HepG2 (cell line): Measurements from ENCODE around the gene HEPACAM. TPM values are rescaled to one million over a fixed set of nuclear protein-coding genes. Genes with fewer than 3 reads are reported as not detected.

Source experiments
- ATAC-seq: fragments of 200-7000 bp; cut with Tn5 transposase; 3 replicates; pipeline ENCODE4 v1.9.1; 2020; ENCODE audit warnings: mild to moderate bottlenecking, moderate library complexity
- BruUV-seq: library from RNA; stranded (reverse); fragments of 400-500 nt; replicated peaks from 2 replicates; lab custom pipeline; 2021; lab: Mats Ljungman, UMichigan
- CTCF ChIA-PET: fragments of 300-600 bp; formaldehyde crosslinking; extraction: SDS; loops from one replicate; lab custom pipeline; 2021; ENCODE audit warnings: low total read pairs, inconsistent platforms, low intra/inter-chr PET ratio; lab: Yijun Ruan, JAX
- POLR2A ChIA-PET: fragments of 350-600 bp; sonication (Branson Sonifier 250); formaldehyde crosslinking; loops from one replicate; lab custom pipeline; 2020; ENCODE audit warnings: antibody characterized with exemption, inconsistent platforms; lab: Yijun Ruan, JAX
- DNase-seq: peaks from one replicate; pipeline ENCODE4 v3.0.0-alpha.2; 2015; ENCODE audit warnings: low spot score
- FAIRE-seq: peaks from 3 replicates; lab custom pipeline; 2011; peaks lifted over from hg19 to GRCh38; lab: Jason Lieb, UNC
- H2AFZ ChIP-seq: one replicate; pipeline ENCODE4 v1.6.1; 2011; ENCODE audit warnings: low read length, inconsistent platforms
- H3K27ac ChIP-seq: fragments of 300-600 bp; 3 replicates; pipeline ENCODE4 v1.8.0; 2011; ENCODE audit warnings: mixed run types, mild to moderate bottlenecking, mixed read lengths, low read length, inconsistent platforms; ENCODE audit not compliant: insufficient read depth; ENCODE audit errors: extremely low read length
- H3K27me3 ChIP-seq, 2 experiments: fragments of 200-600 bp in 1 of 2; 2 replicates in 1 of 2; 3 replicates in 1 of 2; pipeline versions ENCODE4 v1.6.0 to v1.8.0; 2011; ENCODE audit warnings: low read length in 2 of 2, mild to moderate bottlenecking in 2 of 2, moderate library complexity in 2 of 2, inconsistent platforms in 1 of 2; ENCODE audit not compliant: insufficient read depth in 2 of 2, control insufficient read depth in 1 of 2
- H3K36me3 ChIP-seq, 2 experiments: fragments of 200-600 bp in 1 of 2; replicated peaks in 1 of 2; 2 replicates in 1 of 2; 3 replicates in 1 of 2; pipeline versions ENCODE4 v1.5.1 to v1.8.0; 2011; ENCODE audit warnings: low read length in 2 of 2, inconsistent platforms in 1 of 2; ENCODE audit not compliant: insufficient read depth in 2 of 2, control insufficient read depth in 1 of 2
- H3K4me1 ChIP-seq: 2 replicates; pipeline ENCODE4 v1.5.1; 2012; ENCODE audit warnings: low read length, inconsistent platforms; ENCODE audit not compliant: insufficient read depth
- H3K4me2 ChIP-seq: 2 replicates; pipeline ENCODE4 v1.6.0; 2011; ENCODE audit warnings: low read depth, low read length, inconsistent platforms
- H3K4me3 ChIP-seq, 3 experiments: fragments of 200-600 bp in 1 of 3; sonication (generic), shearing (Covaris generic) in 1 of 3; replicated peaks in 1 of 3; 2 replicates each; pipeline ENCODE4 v1.5.1; 2011 to 2016; ENCODE audit warnings: low read length in 3 of 3, inconsistent platforms in 2 of 3, low read depth in 2 of 3, mild to moderate bottlenecking in 2 of 3, control low read depth in 1 of 3, mixed read lengths in 1 of 3; ENCODE audit not compliant: insufficient read depth in 1 of 3
- H3K79me2 ChIP-seq: one replicate; pipeline ENCODE4 v1.6.1; 2011; ENCODE audit warnings: low read length, inconsistent platforms; ENCODE audit not compliant: insufficient read depth
- H3K9ac ChIP-seq: 2 replicates; pipeline ENCODE4 v1.6.0; 2011; ENCODE audit warnings: mild to moderate bottlenecking, low read depth, low read length, inconsistent platforms; ENCODE audit not compliant: insufficient read depth
- H3K9me3 ChIP-seq: 2 replicates; pipeline ENCODE4 v1.5.1; 2012; ENCODE audit warnings: mild to moderate bottlenecking, low read length
- H4K20me1 ChIP-seq: 2 replicates; pipeline ENCODE4 v1.6.0; 2011; ENCODE audit warnings: inconsistent platforms, mild to moderate bottlenecking, low read length, moderate library complexity; ENCODE audit not compliant: insufficient read depth
- FOXK2 ChIP-seq: fragments of 450-650 bp; IDR thresholded peaks from 2 replicates; pipeline ENCODE4 v1.6.1; 2016
- GFI1 ChIP-seq: sonication (generic); formaldehyde crosslinking; IDR thresholded peaks from 2 replicates; pipeline ENCODE4 v1.5.0; 2020; ENCODE audit warnings: missing genetic modification reagents, mild to moderate bottlenecking, borderline replicate concordance
- JUN ChIP-seq: sonication (generic); formaldehyde crosslinking; IDR thresholded peaks from 2 replicates; pipeline ENCODE4 v1.4.0; 2020; ENCODE audit warnings: mild to moderate bottlenecking, missing genetic modification reagents
- NR2F6 ChIP-seq, 2 experiments: IDR thresholded peaks; 2 replicates each; pipeline ENCODE4 v1.6.1; 2016; ENCODE audit warnings: antibody characterized with exemption in 1 of 2, mild to moderate bottlenecking in 1 of 2
- ZFY ChIP-seq: sonication (generic); formaldehyde crosslinking; IDR thresholded peaks from 2 replicates; pipeline ENCODE4 v1.4.0; 2020; ENCODE audit warnings: missing genetic modification reagents
- ZNF17 ChIP-seq: sonication (generic); formaldehyde crosslinking; IDR thresholded peaks from 2 replicates; pipeline ENCODE4 v1.5.0; 2020; ENCODE audit warnings: mild to moderate bottlenecking, missing genetic modification reagents
- ZNF337 ChIP-seq: sonication (generic); formaldehyde crosslinking; IDR thresholded peaks from 2 replicates; pipeline ENCODE4 v1.5.1; 2020; ENCODE audit warnings: missing genetic modification reagents, low read depth, mild to moderate bottlenecking, borderline replicate concordance
- ZNF687 ChIP-seq: sonication (generic); formaldehyde crosslinking; IDR thresholded peaks from 2 replicates; pipeline ENCODE4 v1.5.1; 2020; ENCODE audit warnings: mild to moderate bottlenecking, missing genetic modification reagents, moderate library complexity
- ZNF691 ChIP-seq: sonication (generic); formaldehyde crosslinking; IDR thresholded peaks from 2 replicates; pipeline ENCODE4 v1.4.0; 2020; ENCODE audit warnings: missing genetic modification reagents, low read depth, mild to moderate bottlenecking, borderline replicate concordance
- WGBS: methylation state at CpG from one replicate; pipeline ENCODE4 v1.1.6; 2017; ENCODE audit warnings: low lambda C conversion rate; 5-methylcytosine and 5-hydroxymethylcytosine counted together
- in situ Hi-C: cut with HindIII; loops from 2 replicates; pipeline ENCODE4 v1.10.0; 2017; ENCODE audit warnings: low pct_unique_long_range_greater_than_20kb; ENCODE audit not compliant: extremely low pct_ligation_motif_present
- intact Hi-C: fragments of 100-400 bp; cut with micrococcal nuclease; formaldehyde crosslinking; loops from one replicate; pipeline ENCODE4 v1.10.0; 2022; ENCODE audit not compliant: unreplicated experiment
- polyA plus RNA-seq, 8 experiments: library from polyadenylated mRNA; depleted of rRNA in 3 of 8; stranded (reverse) in 7 of 8; unstranded in 1 of 8; fragments of >200 nt; fragmentation: Illumina TruSeq in 4 of 8; extraction: Trizol in 4 of 8; gene quantifications; 2 replicates each; pipeline versions ENCODE4 v1.2.1 to v1.2.3, GENCODE V29; 2011 to 2016; ENCODE audit warnings: low read depth in 4 of 8, missing spikeins in 1 of 8, mixed read lengths in 1 of 8; ENCODE audit not compliant: insufficient read depth in 1 of 8
- total RNA-seq, 5 experiments: library from RNA; depleted of rRNA; stranded (reverse); fragments of >200 nt; fragmentation: Illumina TruSeq; extraction: Trizol; gene quantifications; 2 replicates each; pipeline ENCODE4 v1.2.3, GENCODE V29; 2016; ENCODE audit warnings: low read depth in 1 of 5

Gene HEPACAM
- total and polyA plus RNA-seq, 2 of the 13 experiments (the other 11 are each of a cell fraction or from before 2014, with no cell fraction given): 66.9 to 121 TPM

GRCh38 chr11:124897674-124898262 is 38.1 kb downstream of the HEPACAM start, which contains the start of gene ROBO4:
Gene ROBO4, minus strand, starts transcription at chr11:124897865. Its CDS starts 70 bp downstream, at chr11:124897795.
- ATAC-seq: peak; percentile 30
- DNase-seq: no peak
- CTCF ChIA-PET: no interaction called here
- FAIRE-seq: no peak
- Histone ChIP-seq H2AFZ (no peak within 1 kb of the TSS), H3K4me1 (peaks cover 66% of the 10 kb centered on the region), H3K79me2 (no peaks in the 10 kb centered on the region), H3K9me3 (no peaks in the 10 kb centered on the region), H4K20me1 (no peaks in the 10 kb centered on the region), H3K27me3 (peaks cover 0 to 48% of the 10 kb centered on the region in 2 experiments; a peak in 4 of 5 replicates), H3K27ac (no peak within 1 kb of the TSS), H3K4me2 (peak within 1 kb of the TSS; percentile 67), H3K9ac (peak within 1 kb of the TSS; percentile 0; the same call in 1 of the 2 replicates), H3K4me3 (peak within 1 kb of the TSS; percentile 20 to 38 (median 27); a peak in 4 of 6 replicates), H3K36me3 (no peaks in the 10 kb centered on the region)
- intact Hi-C loops (no loop called here), in situ Hi-C loops (no loop called here)
- no TSS peak for BruUV-seq
- POLR2A ChIA-PET: interaction anchor here (0.9 to 1.2 kb wide), 3 partner anchors 38 to 98 kb away, joined by 3 to 9 read pairs (median 3); partner anchors contain the start of genes HEPACAM and MSANTD2
- WGBS: 21% methylated on average over 12 of the region's 12 CpGs
- no peak for TF ChIP-seq NR2F6 (IDR thresholded peaks at IDR 0.05)
- peak; percentile 4; the same call in 1 of the 2 replicates for TF ChIP-seq NR2F6 (CRISPR knock-in tag; IDR thresholded peaks at IDR 0.05)
- no peak for TF ChIP-seq ZNF337 (CRISPR knock-in tag)
- no peak for TF ChIP-seq JUN (CRISPR knock-in tag)
- TF ChIP-seq ZNF691 (CRISPR knock-in tag): peak; percentile 58; the same call in 1 of the 2 replicates
- no peak for TF ChIP-seq GFI1
- TF ChIP-seq ZNF17: no peak
- peak; percentile 51 for TF ChIP-seq ZNF687 (CRISPR knock-in tag)
- TF ChIP-seq FOXK2: no peak
- TF ChIP-seq ZFY (CRISPR knock-in tag): 0 out of 2 replicates have a peak, but pooled peaks have one; percentile 14
